ENCODE results near the gene IKZF1. TPM values are rescaled to one million over a fixed set of nuclear protein-coding genes. Genes with fewer than 3 reads are reported as not detected.

The IKZF1 gene
- total RNA-seq, 1 experiment from 2014 or later, result 0.57 TPM

GRCh38 chr7:50321487-50322067 lies 17.1 kb downstream of the IKZF1 start:
- Histone ChIP-seq H3K4me2 (ENCODE audit: low read length) (no peak overlapping the region), H3K9me2 (ENCODE audit: insufficient read depth) (no peaks in the 10 kb centered on the region), H3K79me2 (ENCODE audit: insufficient read depth, low read length) (no peaks in the 10 kb centered on the region), H3K9ac (ENCODE audit: low read length) (no peak overlapping the region), H3K4me3 (replicated peaks in 1 of 2; ENCODE audit: low read depth in 1 of 2, low read length in 2 of 2) (no peak overlapping the region), H4K20me1 (ENCODE audit: insufficient read depth) (no peaks in the 10 kb centered on the region), H3K27me3 (ENCODE audit: insufficient read depth, low read length) (peaks cover 25% of the 10 kb centered on the region; the same call in 1 of the 2 replicates), H3K9me3 (ENCODE audit: control insufficient read depth in 1 of 2, insufficient read depth in 1 of 2, low read depth in 1 of 2, low read length in 2 of 2) (no peaks in the 10 kb centered on the region), H3K27ac (ENCODE audit: low read depth, low read length) (no peak overlapping the region), H3K4me1 (ENCODE audit: control insufficient read depth in 1 of 2, insufficient read depth in 2 of 2, low read length in 2 of 2) (no peaks in the 10 kb centered on the region), H3K36me3 (ENCODE audit: control insufficient read depth in 1 of 2, insufficient read depth in 2 of 2, low read length in 2 of 2) (no peaks in the 10 kb centered on the region), H2AFZ (ENCODE audit: low read depth, low read length, poor library complexity, severe bottlenecking) (no peak overlapping the region)
- TF ChIP-seq SIN3A (IDR thresholded peaks at IDR 0.05; ENCODE audit: low read depth), result no peak
- no peak for TF ChIP-seq SRF (IDR thresholded peaks at IDR 0.05; ENCODE audit: low read depth)
- TF ChIP-seq POLR2AphosphoS5 (IDR thresholded peaks at IDR 0.05; ENCODE audit: low read depth, low read length), result no peak
- no peak for TF ChIP-seq CEBPB (IDR thresholded peaks at IDR 0.05; ENCODE audit: low read depth)
- TF ChIP-seq CTCF (IDR thresholded peaks at IDR 0.05 in 2 of 3, conservative IDR thresholded peaks at IDR 0.05 in 1 of 3; ENCODE audit: borderline replicate concordance in 1 of 3, insufficient read depth in 1 of 3, low read depth in 2 of 3, low read length in 2 of 3), result no peak
- no peak for TF ChIP-seq ZFX (IDR thresholded peaks at IDR 0.05)
- TF ChIP-seq EZH2phosphoT487 (IDR thresholded peaks at IDR 0.05; ENCODE audit: borderline replicate concordance), result no peak
- TF ChIP-seq ELF1 (IDR thresholded peaks at IDR 0.05; ENCODE audit: borderline replicate concordance, low read depth), result no peak
- no peak for TF ChIP-seq JUND (IDR thresholded peaks at IDR 0.05)
- TF ChIP-seq EZH2 (IDR thresholded peaks at IDR 0.05), result no peak
- TF ChIP-seq ATF3 (IDR thresholded peaks at IDR 0.05), result no peak
- no peak for TF ChIP-seq SP1 (IDR thresholded peaks at IDR 0.05; ENCODE audit: low read depth)
- TF ChIP-seq REST (IDR thresholded peaks at IDR 0.05; ENCODE audit: low read depth), result no peak
- TF ChIP-seq EGR1 (IDR thresholded peaks at IDR 0.05; ENCODE audit: low read depth), result no peak
- TF ChIP-seq ZNF274 (IDR thresholded peaks at IDR 0.05; ENCODE audit: low read depth, low read length), result no peak
- TF ChIP-seq TCF7L2 (IDR thresholded peaks at IDR 0.05; ENCODE audit: borderline replicate concordance, extremely low read depth, insufficient read depth, insufficient read length), result no peak
- no peak for TF ChIP-seq MAX (IDR thresholded peaks at IDR 0.05)
- no peak for TF ChIP-seq RAD21 (IDR thresholded peaks at IDR 0.05; ENCODE audit: low read depth)
- no peak for TF ChIP-seq FOSL1 (IDR thresholded peaks at IDR 0.05; ENCODE audit: low read depth)
- TF ChIP-seq CBX3 (IDR thresholded peaks at IDR 0.05; ENCODE audit: low read depth), result no peak
- intact Hi-C loops (cut with micrococcal nuclease), result no loop called here
- POLR2A ChIA-PET, result no interaction called here
- RAD21 ChIA-PET (ENCODE audit: low non-redundant PET in 1 of 2, low total read pairs in 2 of 2, uncharacterized antibody in 2 of 2, unreplicated experiment in 2 of 2), result no interaction called here
- ATAC-seq (no peak), DNase-seq (ENCODE audit: low read depth, low spot score) (no peak)
- BruUV-seq (replicated peaks), result no TSS peak
- CTCF ChIA-PET, result no interaction called here
